ENCODE data around the gene TACC2.

DNA sequence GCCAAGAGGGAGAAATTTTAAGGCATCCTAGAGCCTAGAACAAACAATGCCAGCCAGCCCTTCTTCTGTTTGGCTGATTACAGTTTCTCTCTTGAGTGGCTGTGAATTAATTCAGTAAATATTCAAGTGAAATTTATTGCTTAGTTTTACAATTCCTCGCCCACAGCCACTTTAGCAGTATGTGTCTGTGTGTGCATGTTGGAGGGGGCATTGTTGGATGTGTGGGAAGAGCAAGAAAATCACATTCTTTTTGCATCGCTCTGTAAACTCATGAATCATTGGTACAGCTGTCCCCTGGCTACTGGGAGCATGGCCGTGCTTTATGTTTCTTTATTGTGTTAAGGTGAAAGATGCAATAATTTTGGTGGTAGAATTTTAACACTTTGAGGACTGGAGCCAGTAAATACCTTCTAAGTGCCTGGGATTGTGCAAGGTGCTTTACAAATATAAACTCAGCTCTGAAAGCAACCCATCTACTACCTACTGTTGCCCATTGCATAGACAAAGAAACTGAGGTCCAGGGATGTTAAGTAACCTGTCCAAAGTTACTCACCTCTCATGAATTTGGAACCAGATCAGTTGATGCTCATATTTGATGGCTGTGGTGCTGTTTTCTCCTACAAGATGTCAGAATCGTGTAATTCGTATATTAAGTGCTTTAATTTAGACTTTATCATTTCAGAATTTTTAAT, 192.2 kb downstream of the TACC2 start:
- TF ChIP-seq CTCF (conservative IDR thresholded peaks at IDR 0.05) (no peak), EZH2 (IDR thresholded peaks at IDR 0.05; ENCODE audit: low read depth) (no peak)
